ENCODE data around the gene TOR3A. TPM values are rescaled to one million over a fixed set of nuclear protein-coding genes. Genes with fewer than 3 reads are reported as not detected.
A peak's percentile ranks its signal among the peaks of the same experiment; 100 is the strongest.

The TOR3A gene
- total RNA-seq, 1 donor from 2014 or later, result 14.5 TPM

GRCh38 chr1:179090923-179091322 lies 9.1 kb downstream of the TOR3A start:
- FAIRE-seq (no peak), DNase-seq (ENCODE audit: low read depth) (no peak)
- no peaks in the 10 kb centered on the region for H3K4me1 ChIP-seq (ENCODE audit: insufficient read depth, low read length)
- no peak overlapping the region for H3K4me3 ChIP-seq (ENCODE audit: insufficient read depth, low read depth, low read length)
- Mint-ChIP-seq H3K36me3 (ENCODE audit: low read depth, unreplicated experiment) (peaks cover 16% of the 10 kb centered on the region), H3K27me3 (ENCODE audit: low read depth, unreplicated experiment) (no peaks in the 10 kb centered on the region), H3K4me3 (ENCODE audit: unreplicated experiment) (no peak overlapping the region), H3K4me1 (ENCODE audit: low read depth, unreplicated experiment) (peaks cover 7% of the 10 kb centered on the region), H3K27ac (ENCODE audit: unreplicated experiment) (peak overlapping the region; percentile 12), H3K9me3 (ENCODE audit: unreplicated experiment) (peaks cover 2% of the 10 kb centered on the region)
- no peaks in the 10 kb centered on the region for H3K9me3 ChIP-seq (ENCODE audit: insufficient read depth, low read depth, low read length)
- peaks cover 22% of the 10 kb centered on the region for H3K79me2 ChIP-seq (ENCODE audit: insufficient read depth, low read length)
- no peak overlapping the region for H3K27ac ChIP-seq (ENCODE audit: low read depth, low read length)
- no peak overlapping the region for H3K9ac ChIP-seq (ENCODE audit: low read length)
- no peak overlapping the region for H3K4me2 ChIP-seq (ENCODE audit: low read length)
- H3K27me3 ChIP-seq (ENCODE audit: insufficient read depth, low read length), result no peaks in the 10 kb centered on the region
- no peak overlapping the region for H2AFZ ChIP-seq (ENCODE audit: low read depth, low read length)
- H3K36me3 ChIP-seq (ENCODE audit: insufficient read depth, low read length), result peaks cover 54% of the 10 kb centered on the region
- peaks cover 67% of the 10 kb centered on the region for H4K20me1 ChIP-seq (ENCODE audit: insufficient read depth, low read length)
- TF ChIP-seq EZH2 (IDR thresholded peaks at IDR 0.05; ENCODE audit: insufficient read depth, low read length) (no peak), CTCF (IDR thresholded peaks at IDR 0.05; ENCODE audit: insufficient read depth, low read depth, low read length) (no peak)

- H3K27ac Mint-ChIP-seq (ENCODE audit: unreplicated experiment), result peak overlapping the region; percentile 41
- peaks cover 17% of the 10 kb centered on the region for H3K36me3 Mint-ChIP-seq (ENCODE audit: low read depth, unreplicated experiment)
- H3K27me3 Mint-ChIP-seq (ENCODE audit: low read depth, unreplicated experiment), result no peaks in the 10 kb centered on the region
- H3K79me2 ChIP-seq (ENCODE audit: insufficient read depth, low read length), result peaks cover 22% of the 10 kb centered on the region
- peaks cover 67% of the 10 kb centered on the region for H4K20me1 ChIP-seq (ENCODE audit: insufficient read depth, low read length)
- no peak overlapping the region for H2AFZ ChIP-seq (ENCODE audit: low read depth, low read length)
- H3K4me2 ChIP-seq (ENCODE audit: low read length), result no peak overlapping the region
- no peaks in the 10 kb centered on the region for H3K9me3 ChIP-seq (ENCODE audit: insufficient read depth, low read depth, low read length)
- peaks cover 7% of the 10 kb centered on the region for H3K4me1 Mint-ChIP-seq (ENCODE audit: low read depth, unreplicated experiment)
- H3K9me3 Mint-ChIP-seq (ENCODE audit: unreplicated experiment), result peaks cover 2% of the 10 kb centered on the region
- no peak overlapping the region for H3K4me3 ChIP-seq (ENCODE audit: insufficient read depth, low read depth, low read length)
- FAIRE-seq (no peak), DNase-seq (ENCODE audit: low read depth) (no peak)
- H3K27me3 ChIP-seq (ENCODE audit: insufficient read depth, low read length), result no peaks in the 10 kb centered on the region
- TF ChIP-seq EZH2 (IDR thresholded peaks at IDR 0.05; ENCODE audit: insufficient read depth, low read length) (no peak), CTCF (IDR thresholded peaks at IDR 0.05; ENCODE audit: insufficient read depth, low read depth, low read length) (no peak)
- peak overlapping the region; percentile 9 for H3K27ac ChIP-seq (ENCODE audit: low read depth, low read length)
- H3K4me1 ChIP-seq (ENCODE audit: insufficient read depth, low read length), result no peaks in the 10 kb centered on the region
- no peak overlapping the region for H3K4me3 Mint-ChIP-seq (ENCODE audit: unreplicated experiment)
- no peak overlapping the region for H3K9ac ChIP-seq (ENCODE audit: low read length)
- peaks cover 54% of the 10 kb centered on the region for H3K36me3 ChIP-seq (ENCODE audit: insufficient read depth, low read length)
These were observed 9.9 kb downstream of the TOR3A start for GRCh38 chr1:179091691-179092165.

- H3K9me3 ChIP-seq (ENCODE audit: insufficient read depth, low read depth, low read length), result no peaks in the 10 kb centered on the region
- peaks cover 65% of the 10 kb centered on the region for H4K20me1 ChIP-seq (ENCODE audit: insufficient read depth, low read length)
- H3K4me3 Mint-ChIP-seq (ENCODE audit: unreplicated experiment), result no peak overlapping the region
- H3K27me3 Mint-ChIP-seq (ENCODE audit: low read depth, unreplicated experiment), result no peaks in the 10 kb centered on the region
- no peak for TF ChIP-seq EZH2 (IDR thresholded peaks at IDR 0.05; ENCODE audit: insufficient read depth, low read length)
- TF ChIP-seq CTCF (IDR thresholded peaks at IDR 0.05; ENCODE audit: insufficient read depth, low read depth, low read length), result no peak
- peak overlapping the region; percentile 73 for H3K27ac Mint-ChIP-seq (ENCODE audit: unreplicated experiment)
- no peak overlapping the region for H3K27ac ChIP-seq (ENCODE audit: low read depth, low read length)
- no peak for DNase-seq (ENCODE audit: low read depth)
- H3K4me1 Mint-ChIP-seq (ENCODE audit: low read depth, unreplicated experiment), result peaks cover 7% of the 10 kb centered on the region
- FAIRE-seq, result no peak
- H3K79me2 ChIP-seq (ENCODE audit: insufficient read depth, low read length), result peaks cover 20% of the 10 kb centered on the region
- no peak overlapping the region for H3K9ac ChIP-seq (ENCODE audit: low read length)
- H3K36me3 Mint-ChIP-seq (ENCODE audit: low read depth, unreplicated experiment), result peaks cover 17% of the 10 kb centered on the region
- H3K27me3 ChIP-seq (ENCODE audit: insufficient read depth, low read length), result no peaks in the 10 kb centered on the region
- no peak overlapping the region for H3K4me2 ChIP-seq (ENCODE audit: low read length)
- H3K4me1 ChIP-seq (ENCODE audit: insufficient read depth, low read length), result no peaks in the 10 kb centered on the region
- H3K9me3 Mint-ChIP-seq (ENCODE audit: unreplicated experiment), result peaks cover 2% of the 10 kb centered on the region
- no peak overlapping the region for H3K4me3 ChIP-seq (ENCODE audit: insufficient read depth, low read depth, low read length)
- H2AFZ ChIP-seq (ENCODE audit: low read depth, low read length), result no peak overlapping the region
- H3K36me3 ChIP-seq (ENCODE audit: insufficient read depth, low read length), result peaks cover 66% of the 10 kb centered on the region
These were observed 11.1 kb downstream of the TOR3A start for GRCh38 chr1:179092896-179093461.
